Prostate gland (tissue), 2 donors: Measurements from ENCODE around the gene UGT2B7.

Source experiments
- POLR2A ChIP-seq: fragments of 450-650 bp; IDR thresholded peaks from one replicate; pipeline ENCODE4 v1.6.1; 2016; ENCODE audit warnings: antibody characterized with exemption, mild to moderate bottlenecking
- POLR2AphosphoS5 ChIP-seq: sonication (generic); formaldehyde crosslinking; IDR thresholded peaks from one replicate; pipeline ENCODE4 v1.6.1; 2017; ENCODE audit warnings: antibody characterized with exemption
- TF ChIP-seq, protein P1 (sequence below), 4 experiments: fragments of 200-600 bp in 2 of 4; fragments of 450-650 bp in 2 of 4; sonication (generic) in 2 of 4; IDR thresholded peaks; 1 replicate in 3 of 4; 2 replicates in 1 of 4; pipeline ENCODE4 v1.5.1; 2016 to 2019; ENCODE audit warnings: antibody characterized with exemption in 4 of 4, mild to moderate bottlenecking in 2 of 4, moderate library complexity in 2 of 4

- TF ChIP-seq, protein P1, sequence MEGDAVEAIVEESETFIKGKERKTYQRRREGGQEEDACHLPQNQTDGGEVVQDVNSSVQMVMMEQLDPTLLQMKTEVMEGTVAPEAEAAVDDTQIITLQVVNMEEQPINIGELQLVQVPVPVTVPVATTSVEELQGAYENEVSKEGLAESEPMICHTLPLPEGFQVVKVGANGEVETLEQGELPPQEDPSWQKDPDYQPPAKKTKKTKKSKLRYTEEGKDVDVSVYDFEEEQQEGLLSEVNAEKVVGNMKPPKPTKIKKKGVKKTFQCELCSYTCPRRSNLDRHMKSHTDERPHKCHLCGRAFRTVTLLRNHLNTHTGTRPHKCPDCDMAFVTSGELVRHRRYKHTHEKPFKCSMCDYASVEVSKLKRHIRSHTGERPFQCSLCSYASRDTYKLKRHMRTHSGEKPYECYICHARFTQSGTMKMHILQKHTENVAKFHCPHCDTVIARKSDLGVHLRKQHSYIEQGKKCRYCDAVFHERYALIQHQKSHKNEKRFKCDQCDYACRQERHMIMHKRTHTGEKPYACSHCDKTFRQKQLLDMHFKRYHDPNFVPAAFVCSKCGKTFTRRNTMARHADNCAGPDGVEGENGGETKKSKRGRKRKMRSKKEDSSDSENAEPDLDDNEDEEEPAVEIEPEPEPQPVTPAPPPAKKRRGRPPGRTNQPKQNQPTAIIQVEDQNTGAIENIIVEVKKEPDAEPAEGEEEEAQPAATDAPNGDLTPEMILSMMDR (IDR thresholded peaks at IDR 0.05) = no peak
- TF ChIP-seq POLR2A (no peak), POLR2AphosphoS5 (no peak)
Measured at GRCh38 chr4:69057620-69058409, 38.5 kb upstream of the UGT2B7 start.
